Liver (tissue), 9 donors: ENCODE data around the gene UBC. TPM values are rescaled to one million over a fixed set of nuclear protein-coding genes. Genes with fewer than 3 reads are reported as not detected.
"Not testable (repeated sequence)": the region's sequence is repeated elsewhere in the genome, so short reads cannot be mapped to it uniquely, and the experiment has no call there.

Source experiments
- DNase-seq: peaks from one replicate; pipeline ENCODE4 v3.0.0-alpha.2; 2017; ENCODE audit warnings: low spot score
- H3K27ac ChIP-seq, 2 donors: one replicate each; pipeline ENCODE4 v1.7.0; 2013; ENCODE audit warnings: inconsistent platforms in 2 of 2, low read length in 2 of 2, control low read depth in 1 of 2, low read depth in 1 of 2, mild to moderate bottlenecking in 1 of 2
- H3K27me3 ChIP-seq, 4 donors: one replicate each; pipeline versions ENCODE4 v1.6.1 to v1.7.0; 2013; ENCODE audit warnings: low read length in 3 of 4, inconsistent platforms in 1 of 4, mild to moderate bottlenecking in 1 of 4, moderate library complexity in 1 of 4; ENCODE audit not compliant: control insufficient read depth in 4 of 4, insufficient read depth in 4 of 4
- H3K36me3 ChIP-seq, 4 donors: one replicate each; pipeline versions ENCODE4 v1.6.1 to v1.7.0; 2013; ENCODE audit warnings: low read length in 3 of 4, mild to moderate bottlenecking in 3 of 4, low read depth in 1 of 4, moderate library complexity in 1 of 4; ENCODE audit not compliant: control insufficient read depth in 4 of 4, insufficient read depth in 3 of 4
- H3K4me1 ChIP-seq, 4 donors: one replicate each; pipeline versions ENCODE4 v1.6.1 to v1.7.0; 2013; ENCODE audit warnings: low read length in 3 of 4, mild to moderate bottlenecking in 3 of 4, moderate library complexity in 1 of 4; ENCODE audit not compliant: control insufficient read depth in 4 of 4, insufficient read depth in 4 of 4
- H3K4me3 ChIP-seq, 3 donors: one replicate each; pipeline versions ENCODE4 v1.6.1 to v1.7.0; 2013; ENCODE audit warnings: low read length in 3 of 3, control low read depth in 1 of 3, low read depth in 1 of 3, mild to moderate bottlenecking in 1 of 3
- H3K9ac ChIP-seq, 2 donors: one replicate each; pipeline ENCODE4 v1.7.0; 2013; ENCODE audit warnings: low read length in 2 of 2, mild to moderate bottlenecking in 2 of 2, moderate library complexity in 2 of 2, control low read depth in 1 of 2, low read depth in 1 of 2
- H3K9me3 ChIP-seq, 4 donors: one replicate each; pipeline versions ENCODE4 v1.6.1 to v1.7.0; 2013; ENCODE audit warnings: low read length in 3 of 4; ENCODE audit not compliant: control insufficient read depth in 4 of 4
- EGR1 ChIP-seq, 2 donors: IDR thresholded peaks; 2 replicates each; pipeline ENCODE4 v1.6.1; 2016 to 2018; ENCODE audit warnings: antibody characterized with exemption in 2 of 2, low read depth in 2 of 2
- FOXA1 ChIP-seq: IDR thresholded peaks from 2 replicates; pipeline ENCODE4 v1.6.1; 2016; ENCODE audit warnings: antibody characterized with exemption
- FOXA2 ChIP-seq: IDR thresholded peaks from 2 replicates; pipeline ENCODE4 v1.6.1; 2016; ENCODE audit warnings: antibody characterized with exemption
- HNF4A ChIP-seq, 2 donors: conservative IDR thresholded peaks; 2 replicates each; pipeline ENCODE4 v1.6.1; 2016; ENCODE audit warnings: antibody characterized with exemption in 2 of 2, mild to moderate bottlenecking in 2 of 2
- HNF4G ChIP-seq: IDR thresholded peaks from 2 replicates; pipeline ENCODE4 v1.6.1; 2016; ENCODE audit warnings: antibody characterized with exemption
- JUND ChIP-seq, 2 donors: IDR thresholded peaks; 2 replicates each; pipeline ENCODE4 v1.6.1; 2016; ENCODE audit warnings: antibody characterized with exemption in 2 of 2
- NR2F2 ChIP-seq: IDR thresholded peaks from 2 replicates; pipeline ENCODE4 v1.6.1; 2016; ENCODE audit warnings: antibody characterized with exemption
- REST ChIP-seq: IDR thresholded peaks from 2 replicates; pipeline ENCODE4 v1.6.1; 2016; ENCODE audit warnings: antibody characterized with exemption, mild to moderate bottlenecking
- RXRA ChIP-seq, 2 donors: IDR thresholded peaks; 2 replicates each; pipeline ENCODE4 v1.6.1; 2017 to 2018; ENCODE audit warnings: antibody characterized with exemption in 2 of 2, mild to moderate bottlenecking in 1 of 2
- SP1 ChIP-seq: IDR thresholded peaks from 2 replicates; pipeline ENCODE4 v1.6.1; 2018; ENCODE audit warnings: antibody characterized with exemption, mild to moderate bottlenecking
- TAF1 ChIP-seq: conservative IDR thresholded peaks from 2 replicates; pipeline ENCODE4 v1.6.1; 2016; ENCODE audit warnings: antibody characterized with exemption, mild to moderate bottlenecking
- YY1 ChIP-seq: IDR thresholded peaks from 2 replicates; pipeline ENCODE4 v1.6.1; 2016; ENCODE audit warnings: antibody characterized with exemption, mild to moderate bottlenecking
- ZBTB33 ChIP-seq: IDR thresholded peaks from 2 replicates; pipeline ENCODE4 v1.6.1; 2016; ENCODE audit warnings: antibody characterized with exemption
- WGBS: extraction: QIAGEN DNeasy Blood & Tissue Kit; methylation state at CpG from one replicate; pipeline ENCODE4 v1.1.7; 2013; 5-methylcytosine and 5-hydroxymethylcytosine counted together
- polyA plus RNA-seq, 2 donors: library from polyadenylated mRNA; stranded (reverse) in 1 of 2; unstranded in 1 of 2; fragments of 200-250 nt in 1 of 2; fragments of >200 nt in 1 of 2; fragmentation: Nextera tagmentation in 1 of 2; extraction: Ambion mirVana in 1 of 2; gene quantifications; one replicate each; pipeline versions ENCODE4 v1.2.1 to v1.2.3, GENCODE V29; 2013 to 2015
- total RNA-seq, 2 donors: library from RNA; depleted of rRNA; stranded (reverse); fragments of >200 nt; gene quantifications; one replicate each; pipeline ENCODE4 v1.2.3, GENCODE V29; 2014
- TF ChIP-seq, protein P1 (sequence below): IDR thresholded peaks from 2 replicates; pipeline ENCODE4 v1.6.1; 2016; ENCODE audit warnings: antibody characterized with exemption
- TF ChIP-seq, protein P2 (sequence below): fragments of 150-350 bp; IDR thresholded peaks from 2 replicates; pipeline ENCODE4 v1.5.1; 2017; ENCODE audit warnings: improper control_type of control experiment, low read depth, low read length; ENCODE audit not compliant: missing input control
- donor health status: healthy.
- donor health status: healthy.
- donor health status: healthy.
- donor health status: healthy.
- donor health status: healthy.

UBC gene
- total and polyA plus RNA-seq, 4 donors = 385 to 624 (median 468) TPM

DNA sequence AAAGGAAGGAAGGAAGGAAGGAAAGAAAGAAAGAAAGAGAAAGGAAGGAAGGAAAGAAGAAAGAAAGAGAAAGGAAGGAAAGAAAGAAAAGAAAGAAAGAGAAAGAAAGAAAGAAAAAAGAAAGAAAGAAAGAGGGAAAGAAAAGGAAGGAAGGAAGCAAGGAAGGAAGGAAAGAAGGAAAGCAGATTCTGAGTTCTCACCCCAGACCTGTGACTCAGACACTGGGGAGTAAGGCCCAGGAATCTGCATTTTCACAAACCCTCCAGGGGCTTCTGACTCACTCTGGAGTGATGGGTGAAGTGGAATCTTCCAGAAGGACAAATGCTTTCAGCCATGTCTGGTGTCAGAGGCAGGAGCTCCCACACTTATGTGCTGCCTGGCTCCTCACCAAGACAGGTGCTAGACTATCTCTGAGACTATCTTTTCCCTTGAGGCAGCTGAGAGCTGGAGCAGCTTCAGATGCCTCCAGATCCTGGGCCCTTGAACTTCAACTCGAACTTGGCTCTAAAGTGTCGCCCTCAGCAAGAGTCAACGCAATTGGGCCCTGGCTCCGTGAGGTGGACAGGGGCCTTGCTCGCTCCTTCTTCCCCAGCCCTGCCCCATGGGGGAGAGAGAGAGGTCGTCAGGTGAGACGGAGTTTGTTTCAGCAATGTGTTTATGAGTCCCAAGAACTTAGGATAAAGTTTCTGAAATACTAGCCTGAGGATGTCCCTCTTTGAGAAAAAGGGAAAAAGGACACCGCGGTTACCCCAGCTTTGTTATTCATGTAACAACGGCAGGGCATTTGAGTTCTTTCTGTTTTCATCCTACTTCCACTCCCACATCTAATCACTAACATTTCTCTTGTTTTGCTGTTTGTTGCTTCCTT is 31.0 kb downstream of the UBC start:
- no peak overlapping the region for H3K27ac ChIP-seq
- WGBS = 93% methylated on average over 10 of the region's 10 CpGs

DNA sequence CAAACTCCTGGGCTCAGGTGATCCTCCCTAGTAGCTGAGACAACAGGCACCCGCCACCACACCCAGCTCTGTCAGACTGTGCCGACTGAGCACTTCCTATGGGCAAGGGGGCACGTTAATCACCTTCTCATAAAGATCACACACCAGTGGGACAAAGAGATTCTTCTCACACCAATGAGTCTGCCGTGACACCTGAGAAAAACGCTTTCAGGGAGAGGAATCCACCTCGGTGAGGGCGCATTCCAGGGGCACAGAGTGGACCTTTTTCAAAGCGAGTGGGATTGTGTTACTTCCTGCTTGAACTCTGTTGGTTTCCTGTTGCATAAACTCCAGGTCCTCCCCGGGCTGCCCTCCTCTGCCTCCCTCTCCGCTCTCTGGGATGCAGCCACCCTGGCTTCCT is 33.3 kb downstream of the UBC start:
- Histone ChIP-seq H3K4me3 (no peak overlapping the region), H3K36me3 (no peaks in the 10 kb centered on the region), H3K27ac (no peak overlapping the region), H3K27me3 (no peaks in the 10 kb centered on the region), H3K9me3 (no peaks in the 10 kb centered on the region), H3K4me1 (peaks cover 6 to 26% (median 17%) of the 10 kb centered on the region in 4 donors), H3K9ac (no peak overlapping the region)
- TF ChIP-seq REST (no peak), HNF4A (conservative IDR thresholded peaks at IDR 0.05) (no peak), YY1 (no peak), HNF4G (no peak), TAF1 (no peak), SP1 (no peak), JUND (IDR thresholded peaks at IDR 0.05) (no peak), FOXA1 (no peak), RXRA (IDR thresholded peaks at IDR 0.05) (no peak), FOXA2 (no peak)
- TF ChIP-seq, protein P1, sequence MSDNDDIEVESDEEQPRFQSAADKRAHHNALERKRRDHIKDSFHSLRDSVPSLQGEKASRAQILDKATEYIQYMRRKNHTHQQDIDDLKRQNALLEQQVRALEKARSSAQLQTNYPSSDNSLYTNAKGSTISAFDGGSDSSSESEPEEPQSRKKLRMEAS = no peak
- DNase-seq = no peak
- WGBS = 69% methylated on average over 10 of the region's 10 CpGs

More for the DNA sequence above, 31.0 kb downstream of the UBC start:
- no peaks in the 10 kb centered on the region for H3K9me3 ChIP-seq
- TF ChIP-seq EGR1 (IDR thresholded peaks at IDR 0.05; ENCODE audit: low read depth in 2 of 2) (no peak), NR2F2 (no peak), ZBTB33 (no peak)
- TF ChIP-seq, protein P2, sequence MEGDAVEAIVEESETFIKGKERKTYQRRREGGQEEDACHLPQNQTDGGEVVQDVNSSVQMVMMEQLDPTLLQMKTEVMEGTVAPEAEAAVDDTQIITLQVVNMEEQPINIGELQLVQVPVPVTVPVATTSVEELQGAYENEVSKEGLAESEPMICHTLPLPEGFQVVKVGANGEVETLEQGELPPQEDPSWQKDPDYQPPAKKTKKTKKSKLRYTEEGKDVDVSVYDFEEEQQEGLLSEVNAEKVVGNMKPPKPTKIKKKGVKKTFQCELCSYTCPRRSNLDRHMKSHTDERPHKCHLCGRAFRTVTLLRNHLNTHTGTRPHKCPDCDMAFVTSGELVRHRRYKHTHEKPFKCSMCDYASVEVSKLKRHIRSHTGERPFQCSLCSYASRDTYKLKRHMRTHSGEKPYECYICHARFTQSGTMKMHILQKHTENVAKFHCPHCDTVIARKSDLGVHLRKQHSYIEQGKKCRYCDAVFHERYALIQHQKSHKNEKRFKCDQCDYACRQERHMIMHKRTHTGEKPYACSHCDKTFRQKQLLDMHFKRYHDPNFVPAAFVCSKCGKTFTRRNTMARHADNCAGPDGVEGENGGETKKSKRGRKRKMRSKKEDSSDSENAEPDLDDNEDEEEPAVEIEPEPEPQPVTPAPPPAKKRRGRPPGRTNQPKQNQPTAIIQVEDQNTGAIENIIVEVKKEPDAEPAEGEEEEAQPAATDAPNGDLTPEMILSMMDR = no peak
- peaks cover 6 to 27% (median 17%) of the 10 kb centered on the region in 4 donors for H3K4me1 ChIP-seq
- H3K36me3 ChIP-seq = no peaks in the 10 kb centered on the region
- H3K9ac ChIP-seq = no peak overlapping the region
- no peak overlapping the region for H3K4me3 ChIP-seq
- no peak for DNase-seq
- H3K27me3 ChIP-seq = no peaks in the 10 kb centered on the region

DNA sequence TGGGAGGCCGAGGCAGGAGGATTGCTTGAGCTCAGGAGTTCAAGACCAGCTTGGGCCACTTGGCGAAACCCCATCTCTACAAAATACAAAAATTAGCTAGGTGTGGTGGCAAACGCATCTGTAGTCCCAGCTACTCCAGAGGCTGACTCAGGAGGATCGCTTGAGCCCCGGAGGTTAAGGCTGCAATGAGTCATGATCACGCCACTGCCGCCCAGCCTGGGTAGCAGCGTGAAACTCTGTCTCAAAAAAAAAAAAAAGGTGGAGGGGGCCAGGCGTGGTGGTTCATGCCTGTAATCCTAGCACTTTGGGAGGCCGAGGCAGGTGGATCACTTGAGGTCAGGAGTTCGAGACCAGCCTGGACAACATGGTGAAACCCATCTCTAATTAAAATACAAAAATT is 34.1 kb downstream of the UBC start:
- not testable (repeated sequence) for H3K9me3 ChIP-seq, H3K4me3 ChIP-seq, H3K36me3 ChIP-seq, H3K27ac ChIP-seq, DNase-seq, H3K27me3 ChIP-seq, H3K9ac ChIP-seq
- peaks cover 5 to 27% (median 17%) of the 10 kb centered on the region in 4 donors for H3K4me1 ChIP-seq
- 93% methylated on average over 11 of the region's 11 CpGs for WGBS
